ENCODE results near the gene TNNT2.

GRCh38 chr1:201399018-201399351 is 21.5 kb upstream of the TNNT2 start, which contains the start of gene LAD1:
- no peak for TF ChIP-seq CTCF (conservative IDR thresholded peaks at IDR 0.05; ENCODE audit: low read length)
- no peak for TF ChIP-seq EZH2phosphoT487 (IDR thresholded peaks at IDR 0.05; ENCODE audit: borderline replicate concordance, low read depth, low read length)
